Urothelium cell line (cell line): ENCODE data around the gene RUFY1.
"Not testable (repeated sequence)": the region's sequence is repeated elsewhere in the genome, so short reads cannot be mapped to it uniquely, and the experiment has no call there.

Experiments
- DNase-seq: peaks from one replicate; pipeline ENCODE4 v3.0.0; 2011; ENCODE audit warnings: low spot score, mixed read lengths
- FAIRE-seq: peaks from 2 replicates; lab custom pipeline; 2011; peaks lifted over from hg19 to GRCh38; lab: Jason Lieb, UNC

The RUFY1 gene

GRCh38 chr5:179550511-179551342 is at the start of gene RUFY1:
Gene RUFY1 (plus strand): TSS chr5:179550554. CDS start chr5:179550570, 16 bp downstream.
- FAIRE-seq (no peak), DNase-seq (peak; percentile 89)

- not testable (repeated sequence) for DNase-seq, FAIRE-seq
These were observed 48.4 kb upstream of the RUFY1 start for GRCh38 chr5:179501997-179502396.

- not testable (repeated sequence) for FAIRE-seq, DNase-seq
These were observed 47.9 kb upstream of the RUFY1 start for GRCh38 chr5:179502420-179502819.

GRCh38 chr5:179504191-179504590 is 46.2 kb upstream of the RUFY1 start:
- FAIRE-seq (no peak), DNase-seq (no peak)

- DNase-seq: no peak
- FAIRE-seq: no peak
These were observed 45.6 kb upstream of the RUFY1 start for GRCh38 chr5:179504600-179505396.

GRCh38 chr5:179505636-179506261 is 44.6 kb upstream of the RUFY1 start:
- FAIRE-seq (no peak), DNase-seq (no peak)

- DNase-seq: no peak
- no peak for FAIRE-seq
These were observed 41.1 kb upstream of the RUFY1 start for GRCh38 chr5:179509239-179509638.

- no peak for FAIRE-seq
These were observed 40.5 kb upstream of the RUFY1 start for GRCh38 chr5:179509845-179510244.

GRCh38 chr5:179512452-179513000 is 37.8 kb upstream of the RUFY1 start:
- DNase-seq (no peak), FAIRE-seq (no peak)

More at GRCh38 chr5:179509845-179510244, 40.5 kb upstream of the RUFY1 start:
- DNase-seq: no peak

- not testable (repeated sequence) for FAIRE-seq, DNase-seq
These were observed 34.9 kb upstream of the RUFY1 start for GRCh38 chr5:179515501-179515900.

GRCh38 chr5:179516221-179516620 is 34.1 kb upstream of the RUFY1 start:
- FAIRE-seq (no peak), DNase-seq (no peak)

- not testable (repeated sequence) for DNase-seq, FAIRE-seq
These were observed 32.6 kb upstream of the RUFY1 start for GRCh38 chr5:179517746-179518145.

- DNase-seq, FAIRE-seq: not testable (repeated sequence)
These were observed 32.0 kb upstream of the RUFY1 start for GRCh38 chr5:179518369-179518768.

GRCh38 chr5:179519416-179520070 is 30.8 kb upstream of the RUFY1 start:
- FAIRE-seq, DNase-seq: not testable (repeated sequence)

- not testable (repeated sequence) for FAIRE-seq, DNase-seq
These were observed 28.2 kb upstream of the RUFY1 start for GRCh38 chr5:179522107-179522506.

- DNase-seq (no peak), FAIRE-seq (no peak)
These were observed 23.4 kb upstream of the RUFY1 start for GRCh38 chr5:179526978-179527377.

- DNase-seq: no peak
- no peak for FAIRE-seq
These were observed 20.0 kb upstream of the RUFY1 start for GRCh38 chr5:179530069-179530998.

- FAIRE-seq (no peak), DNase-seq (no peak)
These were observed 17.3 kb upstream of the RUFY1 start for GRCh38 chr5:179533024-179533423.

GRCh38 chr5:179533907-179534306 is 16.4 kb upstream of the RUFY1 start:
- DNase-seq (no peak), FAIRE-seq (no peak)
